HuH-7 (cell line): ENCODE measurements around the gene LRCOL1.

Source experiments
- DNase-seq: peaks from one replicate; pipeline ENCODE4 v3.0.0; 2011; ENCODE audit warnings: low spot score

LRCOL1 gene

GRCh38 chr12:132610051-132610759 is at the start of gene LRCOL1:
LRCOL1 (minus strand) TSS chr12:132610582; CDS start chr12:132606251, 4,331 bp downstream.
- no peak for DNase-seq

- no peak for DNase-seq
Observed at GRCh38 chr12:132660052-132660451, 49.7 kb upstream of the LRCOL1 start.

- no peak for DNase-seq
Observed at GRCh38 chr12:132659146-132659545, 48.8 kb upstream of the LRCOL1 start.

GRCh38 chr12:132658149-132658894 is 47.9 kb upstream of the LRCOL1 start:
- DNase-seq = no peak

GRCh38 chr12:132657004-132657727 is 46.8 kb upstream of the LRCOL1 start:
- DNase-seq = no peak

GRCh38 chr12:132653567-132654290 is 43.3 kb upstream of the LRCOL1 start:
- DNase-seq = no peak

- no peak for DNase-seq
Observed at GRCh38 chr12:132651444-132652100, 41.2 kb upstream of the LRCOL1 start.

GRCh38 chr12:132649226-132649945 is 39.0 kb upstream of the LRCOL1 start:
- no peak for DNase-seq

- no peak for DNase-seq
Observed at GRCh38 chr12:132648616-132649225, 38.3 kb upstream of the LRCOL1 start.

- DNase-seq = no peak
Observed at GRCh38 chr12:132647858-132648257, 37.5 kb upstream of the LRCOL1 start.

- DNase-seq = no peak
Observed at GRCh38 chr12:132646850-132647249, 36.5 kb upstream of the LRCOL1 start.

- no peak for DNase-seq
Observed at GRCh38 chr12:132642846-132643835, 32.8 kb upstream of the LRCOL1 start.

GRCh38 chr12:132641811-132642650 is 31.6 kb upstream of the LRCOL1 start:
- DNase-seq = no peak

- DNase-seq = no peak
Observed at GRCh38 chr12:132640936-132641335, 30.6 kb upstream of the LRCOL1 start.

GRCh38 chr12:132639956-132640520 is 29.7 kb upstream of the LRCOL1 start:
- no peak for DNase-seq

- peak; percentile 84 for DNase-seq
Observed at GRCh38 chr12:132638541-132639408, 28.4 kb upstream of the LRCOL1 start.

- no peak for DNase-seq
Observed at GRCh38 chr12:132637811-132638210, 27.4 kb upstream of the LRCOL1 start.
